Panc1 (cell line): ENCODE measurements around the gene CAPRIN1.

Experiments used
- CTCF ChIP-seq: fragments of 450-650 bp; IDR thresholded peaks from 2 replicates; pipeline ENCODE4 v1.5.1; 2017; ENCODE audit warnings: mild to moderate bottlenecking
- POLR2AphosphoS5 ChIP-seq: IDR thresholded peaks from 2 replicates; pipeline ENCODE4 v1.6.1; 2012; ENCODE audit warnings: mild to moderate bottlenecking, low read depth, low read length, moderate library complexity
- REST ChIP-seq, 2 experiments: IDR thresholded peaks; 2 replicates each; pipeline ENCODE4 v1.6.1; 2011 to 2012; ENCODE audit warnings: low read depth in 2 of 2, control low read depth in 1 of 2, low read length in 1 of 2, mild to moderate bottlenecking in 1 of 2, moderate library complexity in 1 of 2; ENCODE audit not compliant: insufficient read depth in 1 of 2
- TCF7L2 ChIP-seq: IDR thresholded peaks from 2 replicates; pipeline ENCODE4 v1.6.1; 2011; ENCODE audit warnings: mild to moderate bottlenecking, low read depth, low read length, inconsistent platforms

- TF ChIP-seq CTCF, result no peak
- no peak for TF ChIP-seq POLR2AphosphoS5
- no peak for TF ChIP-seq REST (IDR thresholded peaks at IDR 0.05; ENCODE audit: insufficient read depth in 1 of 2, low read depth in 2 of 2, low read length in 1 of 2)
- no peak for TF ChIP-seq TCF7L2
These were observed 80.9 kb downstream of the CAPRIN1 start for GRCh38 chr11:34132261-34132965.
